Measurements from ENCODE around the gene L3MBTL3. TPM values are rescaled to one million over a fixed set of nuclear protein-coding genes. Genes with fewer than 3 reads are reported as not detected.

The L3MBTL3 gene
- total RNA-seq (2022; extraction: Qiagen RNA extraction) = 2.0 to 3.3 TPM (median 3.1 TPM) in 5 replicates

DNA sequence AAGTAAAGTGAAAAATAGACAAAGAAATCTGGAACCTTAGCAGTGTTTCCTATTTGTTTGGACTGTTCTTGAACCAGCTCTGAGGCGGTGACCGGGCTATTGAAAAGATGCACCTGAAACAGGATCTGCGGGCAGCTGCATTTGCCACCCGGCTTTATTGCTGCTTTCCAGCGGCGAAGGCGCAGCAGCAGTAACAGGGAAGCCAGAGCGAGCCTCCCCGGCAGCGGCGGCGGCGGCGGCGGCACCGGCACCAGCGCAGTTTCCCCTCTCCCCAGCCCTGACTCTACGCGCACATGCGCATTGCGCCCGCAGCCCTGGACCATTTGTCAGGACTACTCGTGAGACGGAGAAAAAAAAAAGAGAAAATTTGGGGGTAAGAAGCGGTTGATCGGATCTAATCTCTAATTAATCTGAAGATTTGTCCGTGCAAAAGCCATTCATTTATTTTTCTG lies at the start of gene L3MBTL3:
L3MBTL3 (plus strand) TSS at position 290 of the 452 bp plus-strand sequence. CDS start 24,119 bp downstream, outside the sequence.

Other genes with a start within 250 kb of the L3MBTL3 start
- not detected in 5 replicates for gene TMEM244, start 157.3 kb upstream of the L3MBTL3 start, total RNA-seq (2022; extraction: Qiagen RNA extraction)
- gene SAMD3, start 204.4 kb downstream of the L3MBTL3 start, total RNA-seq (2022; extraction: Qiagen RNA extraction) = not detected in 5 replicates

Measured in A549 treated with Mapracorat at 1 μM for 4 hours (cell line).